ENCODE results near the gene ADIPOQ. TPM values are rescaled to one million over a fixed set of nuclear protein-coding genes. Genes with fewer than 3 reads are reported as not detected.
A peak's percentile ranks its signal among the peaks of the same experiment; 100 is the strongest.
"Not testable (repeated sequence)": the region's sequence is repeated elsewhere in the genome, so short reads cannot be mapped to it uniquely, and the experiment has no call there.

Gene ADIPOQ
- polyA plus RNA-seq, 1 of the 3 experiments (the other 2 are of a cell fraction), result not detected

DNA sequence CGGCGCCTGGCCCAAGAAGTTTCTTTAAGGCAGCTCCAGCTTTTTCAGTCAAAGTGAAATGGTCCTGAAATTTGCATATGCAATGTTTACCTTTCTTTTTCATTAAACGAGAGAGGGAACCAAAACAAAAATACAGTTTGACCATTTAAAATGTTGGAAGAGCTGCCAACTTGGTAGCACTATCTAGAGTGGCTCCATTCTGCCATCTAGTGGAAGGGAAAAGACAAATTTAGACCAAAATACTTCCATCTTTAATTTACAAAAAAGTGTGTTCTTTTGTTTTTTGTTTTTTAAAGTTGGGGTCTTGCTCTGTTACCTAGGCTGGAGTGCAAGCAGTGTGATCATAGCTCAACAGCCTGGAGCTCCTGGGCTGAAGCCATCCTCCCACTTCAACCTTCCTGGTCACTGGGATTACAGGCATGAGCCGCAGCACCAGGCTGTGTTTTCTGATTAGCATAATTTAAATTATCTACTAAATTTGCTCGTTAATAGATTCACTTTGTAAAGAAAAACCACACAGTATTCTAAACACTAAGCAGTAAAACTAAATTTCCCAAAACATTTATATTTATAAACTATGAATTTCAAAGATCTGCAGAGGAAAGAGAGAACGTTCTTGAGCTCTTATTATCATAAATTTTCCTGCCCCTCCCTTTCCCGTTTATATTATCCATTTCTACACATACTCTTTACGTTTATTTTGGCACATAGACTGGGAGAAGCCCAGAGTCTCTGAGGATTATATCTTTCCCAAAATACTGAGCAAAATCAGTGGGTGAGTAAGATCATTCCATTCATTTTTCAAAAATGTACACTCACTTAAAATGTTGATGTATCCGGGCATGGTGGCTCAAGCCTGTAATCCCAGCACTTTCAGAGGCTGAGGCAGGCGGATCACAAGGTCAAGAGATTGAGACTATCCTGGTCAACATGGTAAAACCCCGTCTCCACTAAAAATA lies 20.8 kb upstream of the ADIPOQ start (continued):
- TF ChIP-seq ZBTB33 (IDR thresholded peaks at IDR 0.05; ENCODE audit: borderline replicate concordance, low read depth), result no peak
- TF ChIP-seq TAF1 (IDR thresholded peaks at IDR 0.05; ENCODE audit: borderline replicate concordance, low read depth, low read length), result no peak
- TF ChIP-seq REST (IDR thresholded peaks at IDR 0.05; ENCODE audit: low read depth, low read length), result no peak
- TF ChIP-seq, protein P1, sequence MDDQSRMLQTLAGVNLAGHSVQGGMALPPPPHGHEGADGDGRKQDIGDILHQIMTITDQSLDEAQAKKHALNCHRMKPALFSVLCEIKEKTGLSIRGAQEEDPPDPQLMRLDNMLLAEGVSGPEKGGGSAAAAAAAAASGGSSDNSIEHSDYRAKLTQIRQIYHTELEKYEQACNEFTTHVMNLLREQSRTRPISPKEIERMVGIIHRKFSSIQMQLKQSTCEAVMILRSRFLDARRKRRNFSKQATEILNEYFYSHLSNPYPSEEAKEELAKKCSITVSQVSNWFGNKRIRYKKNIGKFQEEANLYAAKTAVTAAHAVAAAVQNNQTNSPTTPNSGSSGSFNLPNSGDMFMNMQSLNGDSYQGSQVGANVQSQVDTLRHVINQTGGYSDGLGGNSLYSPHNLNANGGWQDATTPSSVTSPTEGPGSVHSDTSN (IDR thresholded peaks at IDR 0.05), result no peak
- no peak for TF ChIP-seq FOXJ3 (CRISPR knock-in tag; IDR thresholded peaks at IDR 0.05)

DNA sequence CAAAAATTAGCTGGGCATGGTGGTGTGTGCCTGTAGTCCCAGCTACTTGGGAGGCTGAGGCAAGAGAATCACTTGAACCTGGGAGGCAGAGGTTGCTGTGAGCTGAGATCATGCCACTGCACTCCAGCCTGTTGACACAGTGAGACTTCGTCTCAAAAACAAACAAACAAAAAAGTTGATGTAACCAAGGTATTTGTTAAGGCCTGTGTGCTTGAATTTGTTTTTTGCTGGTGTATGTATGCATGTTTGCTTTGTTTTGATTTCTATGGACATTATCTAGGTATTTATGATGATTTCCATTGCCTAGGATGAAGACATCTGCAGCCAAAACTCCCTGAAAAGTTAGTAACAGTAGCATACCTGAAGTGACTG lies 20.1 kb upstream of the ADIPOQ start:
- H3K27ac ChIP-seq (ENCODE audit: low read depth in 2 of 2, low read length in 1 of 2), result peak overlapping the region in 1 of 2 experiments; percentile 45; a peak in 2 of 4 replicates
- not testable (repeated sequence) for H3K9me2 ChIP-seq; H3K4me1 ChIP-seq (ENCODE audit: control insufficient read depth in 1 of 2, insufficient read depth in 2 of 2, low read depth in 1 of 2, low read length in 1 of 2); H2AFZ ChIP-seq (ENCODE audit: low read depth); H3K27me3 ChIP-seq (ENCODE audit: insufficient read depth); H3K4me2 ChIP-seq; H3K9ac ChIP-seq; DNase-seq; H3K36me3 ChIP-seq (replicated peaks in 1 of 2; ENCODE audit: control insufficient read depth in 1 of 2, insufficient read depth in 2 of 2, low read length in 1 of 2); H3K4me3 ChIP-seq (ENCODE audit: low read depth in 2 of 2, low read length in 1 of 2); H4K20me1 ChIP-seq (ENCODE audit: insufficient read depth); H3K9me3 ChIP-seq; H3K79me2 ChIP-seq (ENCODE audit: insufficient read depth)
- ChIA-PET POLR2A (interaction anchor here (1.5 kb wide), 1 partner anchor 39 kb away, joined by 6 read pairs; the partner anchor contains the start of gene EIF4A2), CTCF (interaction anchor here (0.7 to 9.2 kb wide), 26 partner anchors 11 to 843 kb away, joined by 3 to 119 read pairs (median 5); partner anchors contain the start of genes AHSG, DNAJB11 and RFC4)
- H3F3A ChIP-seq (replicated peaks; ENCODE audit: insufficient read depth), result peaks cover 13% of the 10 kb centered on the region
- WGBS (ENCODE audit: low lambda C conversion rate), result 76% methylated on average over 1 of the region's 1 CpG
